HG02571 (cell line): ENCODE data around the gene ZBTB24.

Experiments used
- ATAC-seq: cut with Tn5 transposase; IDR thresholded peaks from one replicate; pipeline ENCODE4 v1.9.1; 2021; ENCODE audit warnings: mild to moderate bottlenecking, moderate library complexity; ENCODE audit not compliant: unreplicated experiment

ZBTB24 gene

DNA sequence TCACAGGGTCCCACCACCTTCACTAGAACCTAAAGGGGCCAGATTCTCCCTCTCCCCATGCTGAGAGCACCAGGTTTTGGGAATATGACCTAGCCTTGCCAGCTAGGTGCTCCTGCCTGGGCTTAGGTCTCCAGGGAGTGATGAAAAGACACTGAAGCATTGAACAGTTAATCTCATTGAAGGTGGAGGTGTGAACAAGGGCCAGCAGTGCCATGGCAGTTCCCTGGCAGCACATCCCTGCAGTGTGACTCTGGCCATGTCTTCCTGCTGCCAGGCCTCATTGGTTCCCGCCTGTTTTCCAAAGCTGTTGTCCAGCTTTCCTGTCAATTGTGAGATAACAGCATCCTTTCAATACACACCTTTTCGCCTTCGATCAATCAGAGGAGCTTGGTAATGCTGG, 53.5 kb downstream of the ZBTB24 start:
- ATAC-seq = no peak

DNA sequence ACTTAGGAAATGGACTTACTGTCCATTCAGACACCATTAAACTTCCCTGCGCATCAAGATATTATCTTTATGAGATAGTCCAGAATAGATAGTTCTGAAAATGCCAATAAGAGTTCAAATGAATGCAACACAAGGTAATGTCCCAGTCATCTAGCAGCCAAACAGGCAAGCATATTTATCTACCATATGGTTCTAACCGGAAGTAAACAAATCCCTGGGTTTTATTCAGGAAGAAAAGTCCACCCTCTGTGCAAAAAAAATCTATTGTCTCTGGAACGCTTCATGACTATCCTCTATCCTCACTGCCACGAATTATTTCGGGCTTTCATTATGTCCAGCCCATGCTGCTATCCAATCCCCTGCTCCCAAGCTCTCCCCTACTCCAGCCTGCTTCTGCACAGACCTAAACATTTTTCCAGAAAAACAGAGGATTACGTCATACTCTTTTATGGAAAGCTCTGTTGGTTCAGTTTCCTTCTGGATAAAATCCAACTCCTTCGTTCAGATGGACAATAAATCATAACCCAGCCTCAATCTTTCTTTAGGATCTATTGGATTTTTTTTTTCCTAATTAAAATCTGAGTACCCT, 54.0 kb downstream of the ZBTB24 start:
- ATAC-seq = no peak

DNA sequence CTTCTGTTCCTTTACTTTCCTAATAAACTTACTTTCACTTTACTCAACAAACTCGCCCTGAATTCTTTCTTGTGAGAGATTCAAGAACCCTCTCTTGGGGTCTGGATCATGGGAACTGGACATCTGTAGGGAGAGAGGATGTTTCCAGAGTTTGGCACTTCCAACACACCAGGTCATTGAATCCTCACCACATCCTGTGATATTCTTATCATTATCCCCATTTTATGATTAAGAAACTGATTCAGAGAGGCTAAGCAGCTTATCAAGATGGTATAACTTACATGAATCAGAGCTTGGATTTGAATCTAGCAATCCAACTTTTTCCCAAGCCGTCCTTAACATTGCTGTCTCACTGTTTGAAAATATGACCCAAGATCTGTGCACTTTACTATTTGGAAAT, 58.1 kb downstream of the ZBTB24 start:
- ATAC-seq = no peak

DNA sequence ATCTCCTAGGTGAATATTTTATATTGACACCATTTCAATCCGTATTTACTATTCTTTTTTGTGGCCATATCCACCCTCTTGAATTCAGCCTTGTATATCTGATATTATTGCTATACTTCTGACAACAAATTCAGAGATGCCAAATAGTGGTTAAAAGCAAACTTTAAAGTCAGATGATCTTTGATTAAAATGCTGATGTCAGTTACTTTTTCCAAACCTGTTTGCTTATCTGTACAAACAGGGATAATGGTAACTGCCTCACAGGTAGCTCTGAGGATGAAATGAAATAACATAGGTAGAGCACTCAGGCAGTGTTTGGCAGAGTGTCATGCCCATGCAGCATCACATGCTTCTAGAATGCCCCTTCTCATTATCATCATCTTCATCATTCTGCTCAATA, 61.8 kb downstream of the ZBTB24 start:
- ATAC-seq = no peak

DNA sequence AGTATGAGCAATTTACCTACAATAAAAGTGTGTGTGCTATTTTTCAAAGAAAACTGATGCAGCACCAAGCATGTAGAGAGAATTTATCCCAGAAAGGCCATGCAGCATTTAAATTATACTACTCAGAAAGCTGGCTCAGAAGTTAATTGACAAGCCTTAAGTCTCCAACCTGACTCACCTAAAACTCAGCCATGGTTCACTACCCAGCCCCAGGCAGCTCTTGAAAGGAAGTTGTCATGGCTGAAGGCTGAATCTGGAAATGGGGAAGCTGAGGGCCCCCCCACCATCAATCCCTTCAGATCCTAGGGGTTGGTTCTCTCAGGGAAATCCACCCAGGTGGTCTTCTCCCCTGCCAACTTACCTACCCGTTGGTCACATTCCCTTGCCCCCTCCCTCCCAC, 62.3 kb downstream of the ZBTB24 start:
- ATAC-seq = no peak

DNA sequence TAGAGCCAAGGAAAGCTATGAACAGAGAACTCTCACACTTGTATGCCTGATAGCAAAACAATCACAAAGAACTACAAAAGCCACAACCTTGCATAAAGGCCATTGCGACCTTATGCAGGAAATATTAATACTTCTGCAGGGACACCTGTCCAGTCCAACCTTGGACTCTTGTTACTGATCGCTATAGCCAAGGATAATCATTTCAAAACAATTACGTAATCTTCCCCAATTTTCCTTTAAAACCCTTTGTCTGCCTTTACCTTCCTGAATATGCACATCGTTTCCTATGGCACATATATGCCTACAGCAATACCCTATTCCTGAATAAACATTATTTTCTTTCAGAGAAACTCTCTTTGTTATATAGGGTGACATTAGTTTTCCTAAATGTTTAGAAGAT, 65.4 kb downstream of the ZBTB24 start:
- no peak for ATAC-seq
